Liver (tissue), 9 donors: ENCODE data around the gene KIRREL3. TPM values are rescaled to one million over a fixed set of nuclear protein-coding genes. Genes with fewer than 3 reads are reported as not detected.

Experiments used
- DNase-seq: peaks from one replicate; pipeline ENCODE4 v3.0.0-alpha.2; 2017; ENCODE audit warnings: low spot score
- H3K27ac ChIP-seq, 2 donors: one replicate each; pipeline ENCODE4 v1.7.0; 2013; ENCODE audit warnings: inconsistent platforms in 2 of 2, low read length in 2 of 2, control low read depth in 1 of 2, low read depth in 1 of 2, mild to moderate bottlenecking in 1 of 2
- H3K27me3 ChIP-seq, 4 donors: one replicate each; pipeline versions ENCODE4 v1.6.1 to v1.7.0; 2013; ENCODE audit warnings: low read length in 3 of 4, inconsistent platforms in 1 of 4, mild to moderate bottlenecking in 1 of 4, moderate library complexity in 1 of 4; ENCODE audit not compliant: control insufficient read depth in 4 of 4, insufficient read depth in 4 of 4
- H3K36me3 ChIP-seq, 4 donors: one replicate each; pipeline versions ENCODE4 v1.6.1 to v1.7.0; 2013; ENCODE audit warnings: low read length in 3 of 4, mild to moderate bottlenecking in 3 of 4, low read depth in 1 of 4, moderate library complexity in 1 of 4; ENCODE audit not compliant: control insufficient read depth in 4 of 4, insufficient read depth in 3 of 4
- H3K4me1 ChIP-seq, 4 donors: one replicate each; pipeline versions ENCODE4 v1.6.1 to v1.7.0; 2013; ENCODE audit warnings: low read length in 3 of 4, mild to moderate bottlenecking in 3 of 4, moderate library complexity in 1 of 4; ENCODE audit not compliant: control insufficient read depth in 4 of 4, insufficient read depth in 4 of 4
- H3K4me3 ChIP-seq, 3 donors: one replicate each; pipeline versions ENCODE4 v1.6.1 to v1.7.0; 2013; ENCODE audit warnings: low read length in 3 of 3, control low read depth in 1 of 3, low read depth in 1 of 3, mild to moderate bottlenecking in 1 of 3
- H3K9ac ChIP-seq, 2 donors: one replicate each; pipeline ENCODE4 v1.7.0; 2013; ENCODE audit warnings: low read length in 2 of 2, mild to moderate bottlenecking in 2 of 2, moderate library complexity in 2 of 2, control low read depth in 1 of 2, low read depth in 1 of 2
- H3K9me3 ChIP-seq, 4 donors: one replicate each; pipeline versions ENCODE4 v1.6.1 to v1.7.0; 2013; ENCODE audit warnings: low read length in 3 of 4; ENCODE audit not compliant: control insufficient read depth in 4 of 4
- CTCF ChIP-seq: fragments of 150-350 bp; IDR thresholded peaks from 2 replicates; pipeline ENCODE4 v1.5.1; 2017; ENCODE audit warnings: improper control_type of control experiment, low read depth, low read length; ENCODE audit not compliant: missing input control
- EGR1 ChIP-seq, 2 donors: IDR thresholded peaks; 2 replicates each; pipeline ENCODE4 v1.6.1; 2016 to 2018; ENCODE audit warnings: antibody characterized with exemption in 2 of 2, low read depth in 2 of 2
- FOXA1 ChIP-seq: IDR thresholded peaks from 2 replicates; pipeline ENCODE4 v1.6.1; 2016; ENCODE audit warnings: antibody characterized with exemption
- FOXA2 ChIP-seq: IDR thresholded peaks from 2 replicates; pipeline ENCODE4 v1.6.1; 2016; ENCODE audit warnings: antibody characterized with exemption
- GABPA ChIP-seq, 2 donors: IDR thresholded peaks in 1 of 2; conservative IDR thresholded peaks in 1 of 2; 2 replicates each; pipeline ENCODE4 v1.6.1; 2016; ENCODE audit warnings: antibody characterized with exemption in 2 of 2, mild to moderate bottlenecking in 1 of 2, moderate library complexity in 1 of 2
- HNF4A ChIP-seq, 2 donors: conservative IDR thresholded peaks; 2 replicates each; pipeline ENCODE4 v1.6.1; 2016; ENCODE audit warnings: antibody characterized with exemption in 2 of 2, mild to moderate bottlenecking in 2 of 2
- HNF4G ChIP-seq: IDR thresholded peaks from 2 replicates; pipeline ENCODE4 v1.6.1; 2016; ENCODE audit warnings: antibody characterized with exemption
- JUND ChIP-seq, 2 donors: IDR thresholded peaks; 2 replicates each; pipeline ENCODE4 v1.6.1; 2016; ENCODE audit warnings: antibody characterized with exemption in 2 of 2
- NR2F2 ChIP-seq: IDR thresholded peaks from 2 replicates; pipeline ENCODE4 v1.6.1; 2016; ENCODE audit warnings: antibody characterized with exemption
- RAD21 ChIP-seq, 2 donors: IDR thresholded peaks; 2 replicates each; pipeline ENCODE4 v1.6.1; 2016; ENCODE audit warnings: antibody characterized with exemption in 2 of 2, mild to moderate bottlenecking in 2 of 2
- RXRA ChIP-seq, 2 donors: IDR thresholded peaks; 2 replicates each; pipeline ENCODE4 v1.6.1; 2017 to 2018; ENCODE audit warnings: antibody characterized with exemption in 2 of 2, mild to moderate bottlenecking in 1 of 2
- SP1 ChIP-seq: IDR thresholded peaks from 2 replicates; pipeline ENCODE4 v1.6.1; 2018; ENCODE audit warnings: antibody characterized with exemption, mild to moderate bottlenecking
- TAF1 ChIP-seq: conservative IDR thresholded peaks from 2 replicates; pipeline ENCODE4 v1.6.1; 2016; ENCODE audit warnings: antibody characterized with exemption, mild to moderate bottlenecking
- YY1 ChIP-seq: IDR thresholded peaks from 2 replicates; pipeline ENCODE4 v1.6.1; 2016; ENCODE audit warnings: antibody characterized with exemption, mild to moderate bottlenecking
- WGBS: extraction: QIAGEN DNeasy Blood & Tissue Kit; methylation state at CpG from one replicate; pipeline ENCODE4 v1.1.7; 2013; 5-methylcytosine and 5-hydroxymethylcytosine counted together
- polyA plus RNA-seq, 2 donors: library from polyadenylated mRNA; stranded (reverse) in 1 of 2; unstranded in 1 of 2; fragments of 200-250 nt in 1 of 2; fragments of >200 nt in 1 of 2; fragmentation: Nextera tagmentation in 1 of 2; extraction: Ambion mirVana in 1 of 2; gene quantifications; one replicate each; pipeline versions ENCODE4 v1.2.1 to v1.2.3, GENCODE V29; 2013 to 2015
- total RNA-seq, 2 donors: library from RNA; depleted of rRNA; stranded (reverse); fragments of >200 nt; gene quantifications; one replicate each; pipeline ENCODE4 v1.2.3, GENCODE V29; 2014
- TF ChIP-seq, protein P1 (sequence below): IDR thresholded peaks from 2 replicates; pipeline ENCODE4 v1.6.1; 2016; ENCODE audit warnings: antibody characterized with exemption
- TF ChIP-seq, protein P2 (sequence below): IDR thresholded peaks from 2 replicates; pipeline ENCODE4 v1.6.1; 2016; ENCODE audit warnings: antibody characterized with exemption
- TF ChIP-seq, protein P3 (sequence below): IDR thresholded peaks from 2 replicates; pipeline ENCODE4 v1.6.1; 2016; ENCODE audit warnings: antibody characterized with exemption, mild to moderate bottlenecking
- donor health status: healthy.
- donor health status: healthy.
- donor health status: healthy.
- donor health status: healthy.
- donor health status: healthy.

The KIRREL3 gene
- total and polyA plus RNA-seq, 4 donors: 0.03 to 0.29 (median 0.08) TPM; not detected in 1

GRCh38 chr11:126607776-126608541 lies 392.6 kb downstream of the KIRREL3 start (continued):
- no peak for TF ChIP-seq HNF4A (conservative IDR thresholded peaks at IDR 0.05)
- no peak for TF ChIP-seq RAD21 (IDR thresholded peaks at IDR 0.05)
- TF ChIP-seq HNF4G: no peak
- no peak for TF ChIP-seq GABPA (IDR thresholded peaks at IDR 0.05 in 1 of 2, conservative IDR thresholded peaks at IDR 0.05 in 1 of 2)

GRCh38 chr11:126607374-126607773 lies 393.2 kb downstream of the KIRREL3 start:
- no peaks in the 10 kb centered on the region for H3K27me3 ChIP-seq
- H3K4me1 ChIP-seq: peaks cover 4 to 28% (median 14%) of the 10 kb centered on the region in 4 donors
- H3K4me3 ChIP-seq: no peak overlapping the region
- TF ChIP-seq RAD21 (IDR thresholded peaks at IDR 0.05): peak; percentile 99
- TF ChIP-seq NR2F2: no peak
- peak; percentile 89 for TF ChIP-seq CTCF
- no peaks in the 10 kb centered on the region for H3K9me3 ChIP-seq
- H3K27ac ChIP-seq: no peak overlapping the region
- WGBS: 9% methylated on average over 8 of the region's 8 CpGs
- no peak overlapping the region for H3K9ac ChIP-seq
- no peaks in the 10 kb centered on the region for H3K36me3 ChIP-seq
- DNase-seq: peak; percentile 38

- H3K4me1 ChIP-seq: peaks cover 0 to 23% (median 14%) of the 10 kb centered on the region in 4 donors
- H3K27ac ChIP-seq: no peak overlapping the region
- TF ChIP-seq, protein P1, sequence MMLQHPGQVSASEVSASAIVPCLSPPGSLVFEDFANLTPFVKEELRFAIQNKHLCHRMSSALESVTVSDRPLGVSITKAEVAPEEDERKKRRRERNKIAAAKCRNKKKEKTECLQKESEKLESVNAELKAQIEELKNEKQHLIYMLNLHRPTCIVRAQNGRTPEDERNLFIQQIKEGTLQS: no peak
- no peak for TF ChIP-seq YY1
- TF ChIP-seq FOXA1: no peak
- no peak for TF ChIP-seq GABPA (IDR thresholded peaks at IDR 0.05 in 1 of 2, conservative IDR thresholded peaks at IDR 0.05 in 1 of 2)
- no peak for TF ChIP-seq CTCF
- TF ChIP-seq HNF4A (conservative IDR thresholded peaks at IDR 0.05): no peak
- no peak for TF ChIP-seq TAF1
- TF ChIP-seq HNF4G: no peak
- TF ChIP-seq FOXA2: no peak
- TF ChIP-seq RXRA (IDR thresholded peaks at IDR 0.05): no peak
- TF ChIP-seq, protein P2, sequence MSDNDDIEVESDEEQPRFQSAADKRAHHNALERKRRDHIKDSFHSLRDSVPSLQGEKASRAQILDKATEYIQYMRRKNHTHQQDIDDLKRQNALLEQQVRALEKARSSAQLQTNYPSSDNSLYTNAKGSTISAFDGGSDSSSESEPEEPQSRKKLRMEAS: no peak
- TF ChIP-seq, protein P3, sequence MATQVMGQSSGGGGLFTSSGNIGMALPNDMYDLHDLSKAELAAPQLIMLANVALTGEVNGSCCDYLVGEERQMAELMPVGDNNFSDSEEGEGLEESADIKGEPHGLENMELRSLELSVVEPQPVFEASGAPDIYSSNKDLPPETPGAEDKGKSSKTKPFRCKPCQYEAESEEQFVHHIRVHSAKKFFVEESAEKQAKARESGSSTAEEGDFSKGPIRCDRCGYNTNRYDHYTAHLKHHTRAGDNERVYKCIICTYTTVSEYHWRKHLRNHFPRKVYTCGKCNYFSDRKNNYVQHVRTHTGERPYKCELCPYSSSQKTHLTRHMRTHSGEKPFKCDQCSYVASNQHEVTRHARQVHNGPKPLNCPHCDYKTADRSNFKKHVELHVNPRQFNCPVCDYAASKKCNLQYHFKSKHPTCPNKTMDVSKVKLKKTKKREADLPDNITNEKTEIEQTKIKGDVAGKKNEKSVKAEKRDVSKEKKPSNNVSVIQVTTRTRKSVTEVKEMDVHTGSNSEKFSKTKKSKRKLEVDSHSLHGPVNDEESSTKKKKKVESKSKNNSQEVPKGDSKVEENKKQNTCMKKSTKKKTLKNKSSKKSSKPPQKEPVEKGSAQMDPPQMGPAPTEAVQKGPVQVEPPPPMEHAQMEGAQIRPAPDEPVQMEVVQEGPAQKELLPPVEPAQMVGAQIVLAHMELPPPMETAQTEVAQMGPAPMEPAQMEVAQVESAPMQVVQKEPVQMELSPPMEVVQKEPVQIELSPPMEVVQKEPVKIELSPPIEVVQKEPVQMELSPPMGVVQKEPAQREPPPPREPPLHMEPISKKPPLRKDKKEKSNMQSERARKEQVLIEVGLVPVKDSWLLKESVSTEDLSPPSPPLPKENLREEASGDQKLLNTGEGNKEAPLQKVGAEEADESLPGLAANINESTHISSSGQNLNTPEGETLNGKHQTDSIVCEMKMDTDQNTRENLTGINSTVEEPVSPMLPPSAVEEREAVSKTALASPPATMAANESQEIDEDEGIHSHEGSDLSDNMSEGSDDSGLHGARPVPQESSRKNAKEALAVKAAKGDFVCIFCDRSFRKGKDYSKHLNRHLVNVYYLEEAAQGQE: no peak
- no peak for TF ChIP-seq JUND (IDR thresholded peaks at IDR 0.05)
- no peak for TF ChIP-seq SP1
- TF ChIP-seq RAD21 (IDR thresholded peaks at IDR 0.05): no peak
- no peak for TF ChIP-seq EGR1 (IDR thresholded peaks at IDR 0.05; ENCODE audit: low read depth in 2 of 2)
- 61% methylated on average over 4 of the region's 4 CpGs for WGBS
- no peak overlapping the region for H3K4me3 ChIP-seq
- H3K27me3 ChIP-seq: no peaks in the 10 kb centered on the region
- H3K9me3 ChIP-seq: no peaks in the 10 kb centered on the region
- H3K9ac ChIP-seq: no peak overlapping the region
- no peak for DNase-seq
- H3K36me3 ChIP-seq: no peaks in the 10 kb centered on the region
Observed at GRCh38 chr11:126606484-126606883, 394.1 kb downstream of the KIRREL3 start.
